ENCODE data around the gene MTR.
"Not testable (repeated sequence)": the region's sequence is repeated elsewhere in the genome, so short reads cannot be mapped to it uniquely, and the experiment has no call there.

MTR gene

DNA sequence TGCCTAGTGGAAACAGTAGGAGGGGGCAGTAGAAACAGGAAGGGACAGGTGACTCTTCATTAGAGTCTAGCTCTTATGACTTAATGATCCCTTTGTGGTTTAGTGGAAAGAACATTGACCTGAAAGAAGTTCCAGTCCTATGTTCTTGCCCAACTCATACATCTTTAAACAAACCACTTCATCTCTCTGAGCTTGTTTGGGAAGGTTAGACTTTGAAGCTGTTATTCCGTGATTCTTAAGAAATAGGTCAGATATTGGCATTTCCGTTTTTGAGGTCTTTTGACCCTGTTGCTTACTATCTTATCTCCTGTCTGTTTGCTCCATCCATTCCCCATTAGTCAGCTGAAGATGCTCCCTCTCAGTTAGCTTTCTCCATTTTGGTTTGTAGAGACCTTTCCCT lies 38.5 kb downstream of the MTR start:
- DNase-seq (ENCODE audit: low read depth): no peak

DNA sequence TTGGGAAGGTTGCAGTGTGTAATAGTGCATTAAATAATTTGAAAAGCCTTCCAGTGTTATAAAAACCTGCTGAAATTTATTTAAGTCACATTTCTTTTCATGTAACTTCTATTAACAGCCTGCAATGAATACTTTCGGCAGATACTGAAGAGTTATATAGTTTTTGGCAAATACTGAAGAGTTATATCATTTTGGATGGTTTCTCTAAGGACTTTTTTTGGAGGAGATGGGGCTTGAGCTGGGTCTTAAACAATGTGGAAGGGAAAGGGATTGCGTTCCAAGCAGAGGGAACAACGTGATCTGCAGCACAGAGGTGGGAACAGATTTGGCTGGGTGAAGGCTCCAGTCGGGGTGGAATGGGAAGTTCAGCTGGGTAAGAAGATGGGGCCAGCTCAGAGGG lies 39.8 kb downstream of the MTR start:
- no peak for DNase-seq (ENCODE audit: low read depth)

DNA sequence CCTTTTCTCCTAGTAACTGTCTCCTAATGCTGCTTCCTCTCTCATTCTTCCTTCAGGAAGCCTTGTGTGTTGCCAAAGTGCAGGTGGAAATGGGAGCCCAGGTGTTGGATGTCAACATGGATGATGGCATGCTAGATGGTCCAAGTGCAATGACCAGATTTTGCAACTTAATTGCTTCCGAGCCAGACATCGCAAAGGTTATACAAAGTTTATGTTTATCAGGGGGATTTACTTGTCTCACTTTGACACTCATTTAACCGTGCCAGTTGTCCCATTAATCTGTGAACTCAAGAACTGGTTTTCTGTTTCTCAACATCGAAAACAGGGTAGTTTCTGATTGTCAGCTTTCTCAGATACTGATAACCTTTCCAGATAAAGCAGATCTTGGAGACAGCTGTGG lies 40.4 kb downstream of the MTR start:
- DNase-seq (ENCODE audit: low read depth): no peak

DNA sequence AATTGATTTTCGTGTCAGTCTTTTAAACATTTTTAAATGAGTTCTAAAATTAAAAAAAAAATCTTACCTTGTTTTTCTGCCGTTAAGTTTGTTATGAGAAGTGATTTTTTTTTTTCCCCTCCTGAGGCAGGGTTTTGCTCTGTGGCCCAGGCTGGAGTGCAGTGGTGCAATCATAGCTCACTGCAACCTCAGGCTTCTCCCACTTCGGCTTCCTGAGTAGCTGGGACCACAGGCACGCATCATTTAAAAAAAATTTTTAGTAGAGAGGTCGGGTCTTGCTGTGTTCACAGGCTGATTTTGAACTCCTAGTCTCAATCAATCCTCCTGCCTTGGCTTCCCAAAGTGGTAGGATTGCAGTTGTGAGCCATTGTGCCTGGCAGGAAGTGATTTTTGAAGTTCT lies 41.1 kb downstream of the MTR start:
- DNase-seq (ENCODE audit: low read depth): no peak

DNA sequence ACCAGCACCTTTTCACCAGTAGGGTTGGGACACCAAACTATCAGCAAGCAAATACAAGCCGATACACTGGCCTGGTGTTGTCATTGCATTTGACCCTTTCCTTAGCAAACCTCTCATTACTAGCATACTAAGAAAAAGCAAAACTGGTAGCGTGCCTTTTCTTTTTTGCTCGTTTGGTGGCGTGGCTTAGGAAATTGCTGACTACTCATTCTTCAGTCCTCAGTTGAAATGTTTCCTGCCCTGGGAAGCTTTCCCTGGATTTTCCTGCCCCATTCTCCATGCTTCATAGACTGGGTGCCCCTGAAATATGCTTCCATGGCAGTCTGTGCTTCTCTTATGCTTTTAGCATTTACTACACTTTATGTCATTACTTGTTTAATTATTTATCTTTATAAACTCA lies 42.0 kb downstream of the MTR start:
- no peak for DNase-seq (ENCODE audit: low read depth)

DNA sequence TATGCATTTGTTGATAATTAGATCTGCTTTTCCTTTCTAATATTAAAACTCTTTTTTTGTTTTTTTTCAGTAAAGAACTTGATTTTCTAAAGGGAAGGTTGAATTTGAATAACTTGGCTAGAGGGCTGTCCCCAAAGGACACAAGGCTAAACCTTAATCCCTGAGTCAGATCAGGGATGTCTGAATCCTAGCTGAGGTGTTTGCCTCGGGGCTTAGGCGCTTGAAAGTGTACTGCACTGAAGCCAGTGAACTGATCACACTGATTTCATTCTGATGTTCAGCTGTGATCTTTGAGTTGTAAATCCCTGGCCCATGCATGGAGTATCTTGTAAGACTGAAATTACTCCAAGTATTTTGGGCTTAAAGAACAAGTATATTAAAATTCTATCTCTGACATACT lies 42.8 kb downstream of the MTR start:
- no peak for DNase-seq (ENCODE audit: low read depth)

DNA sequence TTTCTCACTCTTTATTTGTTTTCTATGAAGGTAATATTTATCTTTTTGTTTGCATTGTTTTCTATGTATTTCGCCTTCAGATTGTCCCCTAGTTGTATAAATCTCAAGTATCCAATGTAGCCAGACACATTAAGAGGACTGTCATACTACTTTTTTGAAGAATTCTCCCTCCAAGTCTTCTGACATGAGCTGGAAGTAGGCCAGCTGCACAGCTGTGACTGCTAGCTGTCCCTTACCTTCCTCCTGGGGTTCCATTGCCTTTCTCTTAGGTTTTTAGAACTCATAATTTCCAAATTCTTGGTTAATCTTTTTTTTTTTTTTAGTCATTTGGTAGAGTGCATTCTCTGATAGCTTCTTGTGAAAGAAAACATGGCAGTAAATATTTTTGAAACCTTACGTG lies 46.2 kb downstream of the MTR start:
- DNase-seq (ENCODE audit: low read depth): no peak

DNA sequence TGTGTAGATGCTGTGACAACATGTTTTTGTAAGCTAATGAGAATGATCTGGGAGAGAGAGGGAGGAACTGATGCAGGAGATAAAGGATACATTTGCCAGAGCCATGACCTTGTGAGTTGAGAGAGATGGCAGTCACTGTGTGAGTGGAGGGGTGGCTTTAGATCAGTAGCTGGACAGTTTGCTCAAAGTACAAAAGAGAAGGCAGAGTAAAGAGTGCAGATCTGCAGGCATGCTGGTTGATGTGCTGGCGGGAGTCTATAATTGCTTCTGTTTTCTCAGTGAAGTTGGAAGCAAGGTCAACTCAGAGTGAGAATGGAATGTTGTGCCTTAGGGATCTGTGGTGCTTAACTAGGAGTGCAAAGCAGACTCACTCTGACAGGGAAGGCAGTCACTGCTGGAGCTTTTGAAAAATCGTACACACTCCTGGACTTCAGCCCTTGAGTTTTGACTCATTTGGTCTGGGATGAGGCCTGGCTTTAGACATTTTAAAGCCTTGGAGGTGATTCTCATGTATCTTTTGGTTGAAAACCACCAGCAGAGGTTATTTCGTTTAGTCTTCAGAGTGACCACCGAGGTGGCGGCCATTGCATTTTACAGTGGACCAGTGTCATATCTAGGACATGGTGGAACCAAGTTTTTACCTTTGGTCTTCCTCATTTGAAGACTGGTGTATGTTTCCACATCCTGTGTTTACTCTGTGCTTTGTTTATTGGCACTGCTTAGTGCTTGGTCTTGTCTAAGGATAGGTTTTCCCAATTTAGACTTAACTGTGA lies 49.6 kb downstream of the MTR start:
- no peak for DNase-seq (ENCODE audit: low read depth)

DNA sequence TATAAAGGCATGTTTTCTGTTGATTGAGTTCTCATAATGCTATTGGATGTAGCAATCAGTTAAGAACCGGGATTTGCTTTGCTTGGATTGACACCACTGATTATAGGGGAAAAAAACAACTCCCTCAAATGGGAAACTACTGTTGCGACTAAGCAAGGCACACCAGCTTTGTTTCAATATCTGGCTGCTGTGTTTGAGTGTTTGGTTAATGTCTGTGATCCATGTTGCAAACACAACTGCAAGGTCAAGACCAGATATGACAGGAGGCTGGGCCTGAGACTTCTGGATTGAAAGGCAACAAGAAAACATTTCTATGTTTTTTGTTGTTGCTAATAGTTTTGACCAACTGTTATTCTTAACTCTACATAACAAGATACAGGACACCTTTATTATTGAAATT lies 50.7 kb downstream of the MTR start:
- no peak for DNase-seq (ENCODE audit: low read depth)

DNA sequence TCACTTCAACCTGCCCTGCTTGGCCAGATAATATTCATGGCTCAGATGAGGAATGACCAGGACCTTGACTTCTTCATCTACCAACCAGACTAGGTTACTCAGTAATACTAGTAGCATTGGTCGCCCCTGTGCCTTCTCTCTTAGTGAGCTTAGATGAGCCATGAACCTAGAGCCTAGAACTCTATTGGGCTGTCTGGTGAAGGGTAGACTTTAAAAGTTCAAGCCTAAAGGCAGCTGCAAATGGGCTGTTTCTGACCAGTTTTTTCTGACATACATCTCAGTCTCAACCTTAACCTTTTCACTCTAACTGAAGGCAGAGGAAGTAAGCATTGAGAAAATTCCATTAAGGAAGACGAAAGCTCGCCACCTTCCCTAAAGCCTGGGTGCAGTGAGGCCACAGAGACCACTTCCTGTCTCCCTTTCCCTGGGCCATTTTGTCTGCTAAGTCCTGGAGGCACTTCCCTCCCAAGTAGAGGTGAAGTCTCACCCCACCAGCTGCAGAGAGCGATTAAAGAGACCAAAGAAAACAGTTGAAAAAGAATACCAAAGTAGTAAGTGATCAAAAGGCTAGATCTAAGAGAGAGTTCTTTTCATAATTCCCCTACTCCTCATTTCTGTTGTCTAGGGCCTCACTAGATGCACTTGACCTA lies 53.3 kb downstream of the MTR start:
- no peak for DNase-seq (ENCODE audit: low read depth)

DNA sequence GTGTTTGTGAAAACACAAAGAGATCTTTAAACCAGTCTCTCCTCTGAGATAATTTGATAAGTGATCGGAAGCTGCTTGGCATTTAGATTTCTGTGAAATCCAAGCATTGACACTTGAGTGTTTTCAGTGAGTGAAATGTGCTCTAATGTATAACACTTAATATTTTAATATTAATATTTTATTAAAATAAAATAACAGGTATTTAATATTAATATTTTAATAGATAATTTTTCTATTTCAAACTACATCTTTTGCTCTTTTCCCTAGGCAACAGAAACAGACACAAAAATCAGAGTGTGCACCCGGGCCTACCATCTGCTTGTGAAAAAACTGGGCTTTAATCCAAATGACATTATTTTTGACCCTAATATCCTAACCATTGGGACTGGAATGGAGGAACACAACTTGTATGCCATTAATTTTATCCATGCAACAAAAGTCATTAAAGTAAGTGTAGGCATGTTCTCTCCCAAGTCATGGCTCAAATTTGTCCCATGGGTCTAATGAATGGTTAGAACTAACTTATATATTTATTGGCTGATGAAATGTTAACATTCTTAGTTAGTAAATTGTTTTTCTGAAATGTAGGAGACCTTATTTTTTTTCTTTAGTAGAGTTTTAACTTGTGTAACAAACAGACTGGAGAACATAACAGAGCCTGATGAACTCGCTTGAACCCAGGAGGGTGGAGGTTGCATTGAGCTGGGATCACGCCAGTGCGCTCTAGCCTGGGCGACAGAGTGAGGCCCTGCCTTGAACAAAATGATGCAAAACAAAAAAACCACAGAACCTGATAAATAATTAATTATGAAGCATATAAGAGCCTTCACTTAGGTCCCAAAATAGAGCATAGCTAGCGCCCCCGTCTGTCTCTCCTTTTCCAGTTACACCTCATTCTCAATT lies 55.2 kb downstream of the MTR start:
- no peak for DNase-seq (ENCODE audit: low read depth)

DNA sequence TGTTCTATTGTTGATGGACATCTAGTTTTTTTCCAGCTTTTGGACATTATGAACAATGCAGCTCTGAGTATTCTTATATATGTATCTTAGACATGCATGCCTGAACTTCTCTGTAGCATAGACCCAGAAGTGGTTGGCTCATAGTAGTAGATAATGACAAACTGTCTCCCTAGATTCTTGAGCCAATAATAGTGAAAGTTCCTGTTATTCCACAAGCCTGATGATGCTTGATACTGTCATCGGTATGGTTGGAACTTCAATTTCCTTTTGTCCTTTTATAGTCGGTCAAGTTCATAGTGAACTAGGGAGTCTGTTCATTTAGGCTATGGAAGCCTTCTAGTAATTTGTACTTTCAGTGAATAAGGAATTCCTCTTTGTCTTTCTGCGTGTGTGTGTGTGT lies 56.8 kb downstream of the MTR start:
- DNase-seq (ENCODE audit: low read depth): no peak

DNA sequence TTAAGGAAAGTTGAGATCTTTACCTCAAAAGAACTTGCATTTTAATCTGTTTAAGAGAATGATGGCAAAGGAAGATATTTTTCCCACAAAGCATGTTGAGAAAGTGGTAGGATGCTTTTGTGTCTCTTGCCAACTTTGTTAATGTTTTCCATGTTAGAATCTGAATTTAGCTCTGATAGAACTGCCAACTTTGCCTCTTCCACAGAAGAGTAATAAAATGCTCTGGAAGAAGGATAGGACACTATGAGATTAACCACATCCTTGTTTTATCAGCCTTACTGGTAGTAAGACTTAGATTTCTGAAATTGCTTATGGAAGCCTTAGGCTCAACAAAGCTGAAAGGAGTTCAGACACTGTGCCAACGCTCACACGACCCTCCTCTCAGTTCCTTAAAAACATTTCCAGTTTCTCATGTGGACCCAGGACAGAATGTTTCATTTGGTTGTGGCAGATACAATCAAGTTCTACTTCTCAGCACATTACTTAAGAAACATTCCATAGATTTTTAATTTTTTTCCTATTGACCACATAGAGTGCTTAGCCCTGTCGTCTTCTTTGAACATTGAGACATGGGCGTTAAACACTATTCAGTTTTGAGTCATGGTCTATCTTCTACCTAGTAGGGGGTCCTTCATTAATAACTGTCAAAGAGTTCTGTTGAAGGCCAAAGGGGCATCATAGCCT lies 59.0 kb downstream of the MTR start:
- DNase-seq (ENCODE audit: low read depth): no peak

DNA sequence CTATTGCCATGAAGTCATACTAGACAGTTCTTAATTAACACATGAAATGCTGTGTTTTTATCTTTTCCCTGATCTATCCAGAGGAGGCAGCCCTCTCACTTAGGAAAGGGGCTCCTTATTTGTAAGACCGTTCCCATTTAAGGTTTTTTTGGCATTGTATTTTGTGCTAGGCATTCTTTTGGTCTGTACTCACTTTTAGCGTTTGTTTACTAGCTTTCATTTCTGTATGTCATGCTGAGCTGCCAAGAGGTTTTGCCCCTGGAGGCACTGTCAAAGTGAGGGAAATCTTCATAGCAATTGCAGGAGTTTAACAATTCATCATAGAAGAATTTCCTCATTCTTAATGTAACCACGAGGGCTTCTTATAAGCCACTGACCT lies 59.5 kb downstream of the MTR start:
- DNase-seq (ENCODE audit: low read depth): no peak

DNA sequence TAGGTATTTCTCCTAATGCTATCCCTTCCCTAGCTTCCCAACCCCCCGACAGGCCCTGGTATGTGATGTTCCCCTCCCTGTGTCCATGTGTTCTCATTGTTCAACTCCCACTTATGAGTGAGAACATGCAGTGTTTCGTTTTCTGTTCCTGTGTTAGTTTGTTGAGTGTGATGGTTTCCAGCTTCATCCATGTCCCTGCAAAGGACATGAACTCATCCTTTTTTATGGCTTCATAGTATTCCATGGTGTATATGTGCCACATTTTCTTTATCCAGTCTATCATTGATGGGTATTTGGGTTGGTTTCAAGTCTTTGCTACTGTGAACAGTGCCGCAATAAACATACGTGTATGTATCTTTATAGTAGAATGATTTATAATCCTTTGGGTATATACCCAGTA lies 61.6 kb downstream of the MTR start:
- DNase-seq (ENCODE audit: low read depth): not testable (repeated sequence)

DNA sequence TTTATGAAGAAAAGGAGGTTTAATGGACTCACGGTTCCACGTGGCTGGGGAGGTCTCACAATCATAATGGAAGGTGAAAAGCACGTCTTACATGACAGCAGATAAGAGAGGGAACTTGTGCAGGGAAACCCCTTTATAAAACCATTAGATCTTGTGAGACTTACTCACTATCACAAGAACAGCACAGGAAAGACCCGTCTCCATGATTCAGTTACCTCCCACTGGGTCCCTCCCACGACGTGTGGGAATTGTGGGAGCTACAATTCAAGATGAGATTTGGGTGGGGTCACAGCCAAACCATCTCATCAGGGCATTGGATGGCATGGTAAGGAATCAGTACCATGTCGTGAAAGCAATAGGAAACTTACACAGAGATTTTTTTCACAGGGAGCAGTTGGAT lies 63.1 kb downstream of the MTR start:
- DNase-seq (ENCODE audit: low read depth): no peak

DNA sequence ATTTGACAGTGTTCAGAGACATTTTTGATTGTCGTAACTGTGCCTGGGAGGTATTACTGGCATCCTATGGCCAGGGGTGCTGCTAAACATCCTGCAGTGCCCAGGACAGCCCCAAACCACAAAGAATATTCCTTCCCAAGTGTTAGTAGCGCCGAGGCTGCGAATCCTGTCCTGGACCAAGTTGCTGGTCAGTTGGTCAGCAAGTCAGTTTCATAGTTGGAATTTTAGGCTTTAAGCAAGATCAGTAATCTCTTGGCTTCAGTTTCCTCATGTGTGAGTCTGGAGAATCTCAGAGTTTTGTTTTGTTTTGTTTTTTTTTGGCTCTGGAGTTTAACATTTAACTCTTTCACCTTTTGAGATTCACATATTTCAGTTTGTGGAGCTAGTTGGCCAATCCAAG lies 65.0 kb downstream of the MTR start:
- no peak for DNase-seq (ENCODE audit: low read depth)

DNA sequence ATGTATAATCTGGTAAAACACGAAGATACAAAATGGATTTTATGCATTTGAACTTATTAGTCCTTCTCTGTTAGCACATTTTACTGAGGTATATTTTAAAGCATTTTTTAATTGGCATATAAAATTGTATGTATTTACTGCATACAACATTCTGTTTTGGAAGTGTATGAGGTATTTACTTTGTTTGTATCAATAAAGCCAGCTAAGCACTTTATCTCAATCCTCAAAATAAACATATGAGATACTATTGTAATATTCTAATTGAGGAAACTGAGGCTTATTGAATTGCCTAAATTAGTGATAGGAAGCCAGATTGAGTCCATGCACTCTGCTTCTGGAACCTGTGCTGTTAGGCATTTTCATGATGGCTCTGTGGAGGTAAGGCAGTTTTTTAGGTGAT lies 65.6 kb downstream of the MTR start:
- DNase-seq (ENCODE audit: low read depth): no peak

DNA sequence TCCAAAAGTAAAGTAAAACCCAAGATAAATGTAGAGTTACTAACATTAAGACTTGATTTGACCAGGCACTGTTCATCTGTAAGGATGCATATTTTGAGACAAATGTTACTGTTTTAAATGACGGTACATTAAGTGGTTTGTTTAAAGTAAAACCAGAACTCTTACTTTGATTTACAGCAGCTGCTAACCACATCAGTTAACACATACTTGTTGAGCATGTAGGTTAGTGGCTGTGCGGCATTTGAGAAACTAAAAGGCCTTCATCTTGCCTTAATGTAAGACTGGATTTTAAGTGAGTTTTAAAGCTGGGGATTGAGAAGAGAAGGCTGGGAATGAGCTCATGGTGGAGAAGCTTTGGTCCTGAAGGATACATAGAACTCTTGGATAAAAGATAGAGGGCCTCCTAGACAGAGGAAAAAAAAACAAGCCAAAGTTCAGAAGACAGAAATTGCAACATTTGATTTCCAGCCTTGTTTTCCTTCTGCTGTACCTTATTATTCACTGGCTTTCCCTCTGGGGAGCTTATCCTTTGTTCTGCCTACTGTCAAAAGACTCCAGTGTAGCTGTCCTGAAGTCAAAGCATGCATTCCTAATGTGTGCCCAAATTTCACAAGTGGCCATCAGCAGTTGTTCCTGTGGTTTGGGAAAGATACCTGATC lies 66.6 kb downstream of the MTR start:
- no peak for DNase-seq (ENCODE audit: low read depth)

DNA sequence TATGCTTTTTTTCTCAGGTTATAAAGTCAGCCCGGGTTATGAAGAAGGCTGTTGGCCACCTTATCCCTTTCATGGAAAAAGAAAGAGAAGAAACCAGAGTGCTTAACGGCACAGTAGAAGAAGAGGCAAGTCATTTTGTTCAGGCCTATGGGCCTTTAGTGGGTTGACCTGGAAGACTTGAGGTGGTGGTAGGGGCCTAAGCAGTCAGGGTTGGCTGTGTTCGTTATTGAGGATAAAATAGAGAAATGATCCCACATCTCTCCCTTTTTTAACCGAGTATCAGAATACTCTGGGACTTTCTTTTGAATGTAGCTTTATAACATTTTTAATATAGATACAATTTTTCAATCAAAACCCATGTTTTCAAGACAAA lies 67.1 kb downstream of the MTR start:
- DNase-seq (ENCODE audit: low read depth): no peak

DNA sequence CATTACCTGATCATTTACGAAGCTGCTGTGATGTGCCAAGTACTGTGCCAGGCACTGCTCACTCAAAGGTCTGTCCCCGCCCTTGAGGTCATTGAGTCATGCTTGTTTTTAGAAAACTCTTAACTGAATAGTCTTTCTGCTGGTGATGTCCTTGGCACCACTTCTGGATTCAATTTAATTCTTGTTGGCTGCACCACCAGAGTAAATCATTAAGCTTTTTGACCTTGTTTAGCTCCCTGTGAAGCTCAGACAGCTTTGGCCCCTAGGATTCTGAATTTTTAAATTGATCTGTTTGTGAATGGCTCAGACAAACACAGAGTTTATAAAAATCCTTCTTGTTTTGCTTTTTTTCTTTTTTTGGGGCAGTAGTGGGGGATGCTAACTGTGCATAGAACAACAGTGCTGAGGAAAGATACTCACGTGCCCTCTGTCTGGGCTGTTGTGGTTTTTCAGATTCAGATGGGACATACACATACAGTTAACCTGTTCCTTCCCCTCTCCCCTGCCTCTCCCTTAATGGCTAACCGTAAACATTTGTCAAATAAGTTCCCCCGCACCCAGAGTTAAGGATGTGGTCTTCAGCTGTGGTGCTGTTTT lies 67.6 kb downstream of the MTR start:
- no peak for DNase-seq (ENCODE audit: low read depth)

DNA sequence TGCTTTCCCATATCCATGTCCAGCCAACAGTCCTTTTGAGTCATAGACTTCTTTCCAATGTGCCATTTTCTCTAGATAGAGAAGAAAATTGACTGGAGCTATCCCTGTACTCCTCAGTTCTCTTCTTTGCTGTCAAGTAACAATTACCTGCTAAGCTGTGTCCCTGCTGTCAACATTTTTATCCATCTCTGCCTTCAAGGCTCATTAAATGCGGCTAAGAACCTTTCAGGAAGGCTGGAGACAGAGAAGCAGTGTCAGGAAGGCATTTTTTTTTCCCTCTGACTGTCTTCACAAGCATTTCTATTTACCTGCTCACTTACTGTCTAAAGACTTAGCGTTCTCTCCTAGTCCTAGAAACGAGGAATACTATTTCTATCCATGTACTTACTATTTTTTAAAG lies 69.1 kb downstream of the MTR start:
- DNase-seq (ENCODE audit: low read depth): no peak
